ENCODE data around the gene LITAF. TPM values are rescaled to one million over a fixed set of nuclear protein-coding genes. Genes with fewer than 3 reads are reported as not detected.

LITAF gene
- total RNA-seq, 1 experiment from 2014 or later = 2.6 TPM

GRCh38 chr16:11552440-11552839 is 34.3 kb downstream of the LITAF start:
- H3K27me3 ChIP-seq (ENCODE audit: low read length) = no peaks in the 10 kb centered on the region
- H3K4me1 ChIP-seq (ENCODE audit: low read length) = no peaks in the 10 kb centered on the region
- H3K9me3 ChIP-seq (ENCODE audit: low read length) = no peaks in the 10 kb centered on the region
- H2AFZ ChIP-seq (ENCODE audit: low read length) = no peak overlapping the region
- no peak overlapping the region for H3K4me3 ChIP-seq (ENCODE audit: low read length)
- no peak overlapping the region for H3K9ac ChIP-seq (ENCODE audit: low read length)
- H3K79me2 ChIP-seq (ENCODE audit: low read length) = no peaks in the 10 kb centered on the region
- H3K36me3 ChIP-seq (ENCODE audit: insufficient read depth, low read length) = no peaks in the 10 kb centered on the region
- H3K4me2 ChIP-seq (ENCODE audit: low read depth, low read length, poor library complexity, severe bottlenecking) = no peak overlapping the region
- no peak overlapping the region for H3K27ac ChIP-seq (ENCODE audit: low read length)
- H3K9me2 ChIP-seq (replicated peaks; ENCODE audit: insufficient read depth, low read length) = no peaks in the 10 kb centered on the region
- DNase-seq = peak; percentile 10
- H4K20me1 ChIP-seq (ENCODE audit: insufficient read depth, low read depth, low read length) = no peaks in the 10 kb centered on the region

GRCh38 chr16:11551842-11552241 is 34.9 kb downstream of the LITAF start:
- Histone ChIP-seq H3K9me3 (ENCODE audit: low read length) (no peaks in the 10 kb centered on the region), H3K36me3 (ENCODE audit: insufficient read depth, low read length) (no peaks in the 10 kb centered on the region), H3K27me3 (ENCODE audit: low read length) (no peaks in the 10 kb centered on the region), H2AFZ (ENCODE audit: low read length) (no peak overlapping the region), H3K4me3 (ENCODE audit: low read length) (no peak overlapping the region), H3K4me1 (ENCODE audit: low read length) (no peaks in the 10 kb centered on the region), H3K79me2 (ENCODE audit: low read length) (no peaks in the 10 kb centered on the region), H3K9ac (ENCODE audit: low read length) (no peak overlapping the region), H3K27ac (ENCODE audit: low read length) (no peak overlapping the region), H3K9me2 (replicated peaks; ENCODE audit: insufficient read depth, low read length) (no peaks in the 10 kb centered on the region), H4K20me1 (ENCODE audit: insufficient read depth, low read depth, low read length) (no peaks in the 10 kb centered on the region), H3K4me2 (ENCODE audit: low read depth, low read length, poor library complexity, severe bottlenecking) (no peak overlapping the region)
- peak; percentile 9 for DNase-seq

DNA sequence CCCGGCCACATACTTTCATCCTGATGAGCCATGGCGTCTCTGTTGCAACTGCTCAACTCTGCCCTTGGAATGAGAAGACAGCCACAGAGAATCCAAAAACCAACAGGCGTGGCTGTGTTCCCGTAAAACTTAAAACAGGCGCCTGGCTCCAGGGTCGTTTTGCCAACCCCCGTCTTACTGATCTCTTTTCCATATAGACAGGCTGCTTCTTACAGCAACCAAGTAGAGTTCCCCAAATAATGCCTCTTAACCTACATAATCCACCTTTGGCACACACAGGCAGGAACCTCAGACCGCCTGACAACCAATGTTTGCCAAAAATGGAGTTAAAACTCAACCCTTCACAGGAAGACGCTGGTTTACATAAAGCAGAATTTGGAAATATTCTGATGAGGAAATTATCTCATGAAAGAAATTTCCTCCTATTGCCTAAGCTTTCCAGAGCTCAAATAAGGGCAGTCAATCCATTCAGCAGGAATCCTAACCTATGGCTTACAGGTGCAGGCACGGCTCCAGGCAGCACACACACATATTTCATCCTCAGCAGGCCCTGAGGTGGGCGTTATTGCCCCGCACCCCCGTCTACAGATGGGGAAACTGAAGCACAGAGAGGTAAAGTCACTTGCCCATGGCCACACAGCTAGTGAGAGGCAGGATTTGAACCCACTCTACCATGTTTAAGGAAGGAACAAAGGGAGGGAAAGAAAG is 35.8 kb downstream of the LITAF start:
- no peaks in the 10 kb centered on the region for H3K36me3 ChIP-seq (ENCODE audit: insufficient read depth, low read length)
- H3K79me2 ChIP-seq (ENCODE audit: low read length) = no peaks in the 10 kb centered on the region
- no peaks in the 10 kb centered on the region for H3K4me1 ChIP-seq (ENCODE audit: low read length)
- H3K4me3 ChIP-seq (ENCODE audit: low read length) = no peak overlapping the region
- H3K9ac ChIP-seq (ENCODE audit: low read length) = no peak overlapping the region
- no peak overlapping the region for H2AFZ ChIP-seq (ENCODE audit: low read length)
- no peaks in the 10 kb centered on the region for H3K27me3 ChIP-seq (ENCODE audit: low read length)
- H3K9me2 ChIP-seq (replicated peaks; ENCODE audit: insufficient read depth, low read length) = no peaks in the 10 kb centered on the region
- no peak overlapping the region for H3K4me2 ChIP-seq (ENCODE audit: low read depth, low read length, poor library complexity, severe bottlenecking)
- H4K20me1 ChIP-seq (ENCODE audit: insufficient read depth, low read depth, low read length) = no peaks in the 10 kb centered on the region
- DNase-seq = peak; percentile 4
- H3K27ac ChIP-seq (ENCODE audit: low read length) = no peak overlapping the region
- H3K9me3 ChIP-seq (ENCODE audit: low read length) = no peaks in the 10 kb centered on the region

- Histone ChIP-seq H4K20me1 (ENCODE audit: insufficient read depth, low read depth, low read length) (no peaks in the 10 kb centered on the region), H3K4me1 (ENCODE audit: low read length) (no peaks in the 10 kb centered on the region; the same call in 1 of the 2 replicates), H3K4me2 (ENCODE audit: low read depth, low read length, poor library complexity, severe bottlenecking) (no peak overlapping the region), H2AFZ (ENCODE audit: low read length) (no peak overlapping the region), H3K27ac (ENCODE audit: low read length) (no peak overlapping the region), H3K79me2 (ENCODE audit: low read length) (no peaks in the 10 kb centered on the region), H3K9me3 (ENCODE audit: low read length) (no peaks in the 10 kb centered on the region), H3K27me3 (ENCODE audit: low read length) (no peaks in the 10 kb centered on the region), H3K36me3 (ENCODE audit: insufficient read depth, low read length) (no peaks in the 10 kb centered on the region), H3K9me2 (replicated peaks; ENCODE audit: insufficient read depth, low read length) (no peaks in the 10 kb centered on the region), H3K4me3 (ENCODE audit: low read length) (no peak overlapping the region), H3K9ac (ENCODE audit: low read length) (no peak overlapping the region)
- peak; percentile 27 for DNase-seq
Observed at GRCh38 chr16:11547118-11547916, 39.4 kb downstream of the LITAF start.

DNA sequence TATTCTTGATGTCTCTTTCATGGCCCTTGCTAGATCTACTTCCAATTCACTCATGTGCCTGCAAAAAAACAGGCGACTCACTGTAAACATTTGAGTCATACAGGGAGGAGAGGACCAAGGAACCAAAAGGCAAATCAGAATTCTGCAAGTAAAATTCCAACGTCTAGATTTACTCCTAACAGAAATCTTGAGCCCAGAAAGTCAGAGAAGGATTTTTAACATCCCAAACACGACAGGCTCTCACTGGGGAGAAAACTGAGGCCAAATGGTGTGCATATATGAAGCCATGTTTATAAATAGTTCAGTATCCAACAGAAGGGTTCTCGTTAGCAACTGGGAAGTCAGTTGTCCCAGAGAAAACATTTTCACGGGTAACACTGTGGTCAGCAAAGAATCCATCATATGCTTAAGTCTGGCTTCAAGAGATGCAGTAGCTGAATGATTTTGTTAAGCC is 40.1 kb downstream of the LITAF start:
- Histone ChIP-seq H3K36me3 (ENCODE audit: insufficient read depth, low read length) (no peaks in the 10 kb centered on the region), H3K9me3 (ENCODE audit: low read length) (no peaks in the 10 kb centered on the region), H3K4me2 (ENCODE audit: low read depth, low read length, poor library complexity, severe bottlenecking) (no peak overlapping the region), H3K79me2 (ENCODE audit: low read length) (no peaks in the 10 kb centered on the region), H3K9me2 (replicated peaks; ENCODE audit: insufficient read depth, low read length) (no peaks in the 10 kb centered on the region), H3K9ac (ENCODE audit: low read length) (no peak overlapping the region), H3K27ac (ENCODE audit: low read length) (no peak overlapping the region), H2AFZ (ENCODE audit: low read length) (no peak overlapping the region), H4K20me1 (ENCODE audit: insufficient read depth, low read depth, low read length) (no peaks in the 10 kb centered on the region), H3K27me3 (ENCODE audit: low read length) (no peaks in the 10 kb centered on the region), H3K4me1 (ENCODE audit: low read length) (no peaks in the 10 kb centered on the region; the same call in 1 of the 2 replicates), H3K4me3 (ENCODE audit: low read length) (no peak overlapping the region)
- DNase-seq = peak; percentile 16

DNA sequence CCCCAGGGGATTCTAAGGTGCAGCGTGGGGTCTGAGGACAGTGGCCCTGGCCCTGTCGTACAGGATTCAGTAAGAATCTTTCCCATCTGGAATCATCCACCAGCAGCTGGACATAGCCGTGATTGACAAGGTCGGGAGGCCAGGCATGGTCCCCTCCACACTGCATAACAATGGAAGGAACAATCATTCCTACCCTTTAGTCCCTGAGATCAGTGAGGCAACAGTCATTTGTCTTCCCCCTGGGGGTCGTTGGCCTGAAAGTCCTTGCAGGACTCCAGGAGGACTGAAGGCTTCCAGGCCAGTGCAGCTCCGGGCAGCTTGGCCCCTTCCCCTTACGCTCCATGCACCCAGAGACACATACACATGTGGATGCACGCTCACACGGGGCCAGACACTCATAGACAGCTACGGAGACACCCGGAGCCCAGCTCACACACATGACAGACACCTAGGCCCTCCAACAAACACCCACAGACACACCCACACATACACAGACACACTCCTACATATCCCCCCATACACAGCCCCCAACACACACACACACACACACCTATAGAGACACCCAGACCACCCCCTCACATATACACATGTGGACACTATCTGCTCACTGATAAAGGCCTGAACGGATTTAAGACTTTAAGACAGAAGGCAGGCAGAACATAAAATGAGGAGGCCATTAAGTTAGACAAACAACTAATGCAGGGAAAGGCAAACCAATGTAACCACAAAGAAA is 42.9 kb downstream of the LITAF start:
- DNase-seq = peak; percentile 21
- Histone ChIP-seq H3K27me3 (ENCODE audit: low read length) (no peaks in the 10 kb centered on the region), H3K4me3 (ENCODE audit: low read length) (no peak overlapping the region), H3K9me3 (ENCODE audit: low read length) (no peaks in the 10 kb centered on the region), H3K4me2 (ENCODE audit: low read depth, low read length, poor library complexity, severe bottlenecking) (no peak overlapping the region), H4K20me1 (ENCODE audit: insufficient read depth, low read depth, low read length) (no peaks in the 10 kb centered on the region), H2AFZ (ENCODE audit: low read length) (no peak overlapping the region), H3K9ac (ENCODE audit: low read length) (no peak overlapping the region), H3K79me2 (ENCODE audit: low read length) (no peaks in the 10 kb centered on the region), H3K36me3 (ENCODE audit: insufficient read depth, low read length) (no peaks in the 10 kb centered on the region), H3K4me1 (ENCODE audit: low read length) (no peaks in the 10 kb centered on the region; the same call in 1 of the 2 replicates), H3K27ac (ENCODE audit: low read length) (no peak overlapping the region), H3K9me2 (replicated peaks; ENCODE audit: insufficient read depth, low read length) (no peaks in the 10 kb centered on the region)

GRCh38 chr16:11542069-11542744 is 44.5 kb downstream of the LITAF start:
- no peak overlapping the region for H3K9ac ChIP-seq (ENCODE audit: low read length)
- no peaks in the 10 kb centered on the region for H3K27me3 ChIP-seq (ENCODE audit: low read length)
- H3K79me2 ChIP-seq (ENCODE audit: low read length) = no peaks in the 10 kb centered on the region
- no peaks in the 10 kb centered on the region for H3K9me3 ChIP-seq (ENCODE audit: low read length)
- H3K4me3 ChIP-seq (ENCODE audit: low read length) = no peak overlapping the region
- peak; percentile 16 for DNase-seq
- no peaks in the 10 kb centered on the region for H3K36me3 ChIP-seq (ENCODE audit: insufficient read depth, low read length)
- H3K4me2 ChIP-seq (ENCODE audit: low read depth, low read length, poor library complexity, severe bottlenecking) = no peak overlapping the region
- no peak overlapping the region for H3K27ac ChIP-seq (ENCODE audit: low read length)
- H3K4me1 ChIP-seq (ENCODE audit: low read length) = no peaks in the 10 kb centered on the region; the same call in 1 of the 2 replicates
- no peaks in the 10 kb centered on the region for H4K20me1 ChIP-seq (ENCODE audit: insufficient read depth, low read depth, low read length)
- no peak overlapping the region for H2AFZ ChIP-seq (ENCODE audit: low read length)
- H3K9me2 ChIP-seq (replicated peaks; ENCODE audit: insufficient read depth, low read length) = no peaks in the 10 kb centered on the region
